Measurements from ENCODE around the gene IGSF21. TPM values are rescaled to one million over a fixed set of nuclear protein-coding genes. Genes with fewer than 3 reads are reported as not detected.

Gene IGSF21
- total RNA-seq, 2 donors from 2014 or later: 0.37 to 0.40 TPM

DNA sequence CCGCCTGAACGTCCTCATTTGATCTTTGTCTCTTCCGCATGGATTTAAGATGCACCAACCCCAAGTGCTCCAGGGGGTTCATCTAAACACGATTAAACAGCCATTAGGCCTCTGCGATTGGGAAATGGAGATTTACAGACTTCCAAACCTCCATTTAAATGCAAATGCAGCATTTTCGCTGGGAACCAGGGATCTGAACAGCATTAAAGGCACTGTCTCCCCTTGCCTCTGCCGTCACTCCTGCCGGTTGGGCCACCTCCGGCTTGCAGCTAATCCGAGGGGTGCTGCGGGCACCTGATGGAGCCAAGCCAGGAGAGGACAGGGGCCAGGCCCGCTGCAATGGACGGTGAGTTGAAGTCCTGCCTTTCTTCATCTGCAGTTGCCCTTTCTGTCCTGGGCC is 302.8 kb downstream of the IGSF21 start:
- no peak overlapping the region for H3K9ac ChIP-seq (ENCODE audit: low read depth in 2 of 2, low read length in 2 of 2)
- no peaks in the 10 kb centered on the region for H3K27me3 ChIP-seq
- TF ChIP-seq, protein P1, sequence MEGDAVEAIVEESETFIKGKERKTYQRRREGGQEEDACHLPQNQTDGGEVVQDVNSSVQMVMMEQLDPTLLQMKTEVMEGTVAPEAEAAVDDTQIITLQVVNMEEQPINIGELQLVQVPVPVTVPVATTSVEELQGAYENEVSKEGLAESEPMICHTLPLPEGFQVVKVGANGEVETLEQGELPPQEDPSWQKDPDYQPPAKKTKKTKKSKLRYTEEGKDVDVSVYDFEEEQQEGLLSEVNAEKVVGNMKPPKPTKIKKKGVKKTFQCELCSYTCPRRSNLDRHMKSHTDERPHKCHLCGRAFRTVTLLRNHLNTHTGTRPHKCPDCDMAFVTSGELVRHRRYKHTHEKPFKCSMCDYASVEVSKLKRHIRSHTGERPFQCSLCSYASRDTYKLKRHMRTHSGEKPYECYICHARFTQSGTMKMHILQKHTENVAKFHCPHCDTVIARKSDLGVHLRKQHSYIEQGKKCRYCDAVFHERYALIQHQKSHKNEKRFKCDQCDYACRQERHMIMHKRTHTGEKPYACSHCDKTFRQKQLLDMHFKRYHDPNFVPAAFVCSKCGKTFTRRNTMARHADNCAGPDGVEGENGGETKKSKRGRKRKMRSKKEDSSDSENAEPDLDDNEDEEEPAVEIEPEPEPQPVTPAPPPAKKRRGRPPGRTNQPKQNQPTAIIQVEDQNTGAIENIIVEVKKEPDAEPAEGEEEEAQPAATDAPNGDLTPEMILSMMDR (IDR thresholded peaks at IDR 0.05): no peak
- DNase-seq: no peak
- no peaks in the 10 kb centered on the region for H3K36me3 ChIP-seq
- intact Hi-C loops (cut with DNase I): no loop called here
- H3K9me3 ChIP-seq: no peaks in the 10 kb centered on the region
- H3K27ac ChIP-seq: no peak overlapping the region
- no peak overlapping the region for H3K4me3 ChIP-seq
- H3K4me1 ChIP-seq: no peaks in the 10 kb centered on the region

DNA sequence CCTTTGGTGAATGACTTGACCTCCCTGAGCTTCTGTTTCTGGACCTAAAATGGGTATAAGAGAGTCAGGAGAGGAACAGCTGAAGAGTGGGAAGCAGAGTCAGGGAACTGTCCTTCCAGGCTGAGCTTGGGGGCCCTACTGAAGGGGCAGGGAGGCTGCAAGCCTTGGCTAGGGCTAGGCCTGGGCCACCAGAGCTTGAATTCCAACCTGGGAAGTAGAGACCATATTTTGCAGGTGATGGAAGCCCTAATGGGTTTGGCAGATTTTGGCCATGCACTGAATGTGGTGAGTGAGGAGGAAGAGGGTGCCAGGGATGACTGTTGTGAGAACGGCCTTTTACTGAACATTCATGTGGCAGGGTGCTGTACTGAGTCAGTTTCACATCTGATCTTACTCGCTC is 303.7 kb downstream of the IGSF21 start:
- Histone ChIP-seq H3K4me1 (no peaks in the 10 kb centered on the region), H3K27ac (no peak overlapping the region), H3K4me3 (no peak overlapping the region), H3K9me3 (no peaks in the 10 kb centered on the region), H3K9ac (ENCODE audit: low read depth in 2 of 2, low read length in 2 of 2) (no peak overlapping the region), H3K36me3 (no peaks in the 10 kb centered on the region), H3K27me3 (no peaks in the 10 kb centered on the region)
- intact Hi-C loops (cut with DNase I): no loop called here
- TF ChIP-seq, protein P1 (IDR thresholded peaks at IDR 0.05): no peak
- DNase-seq: no peak

DNA sequence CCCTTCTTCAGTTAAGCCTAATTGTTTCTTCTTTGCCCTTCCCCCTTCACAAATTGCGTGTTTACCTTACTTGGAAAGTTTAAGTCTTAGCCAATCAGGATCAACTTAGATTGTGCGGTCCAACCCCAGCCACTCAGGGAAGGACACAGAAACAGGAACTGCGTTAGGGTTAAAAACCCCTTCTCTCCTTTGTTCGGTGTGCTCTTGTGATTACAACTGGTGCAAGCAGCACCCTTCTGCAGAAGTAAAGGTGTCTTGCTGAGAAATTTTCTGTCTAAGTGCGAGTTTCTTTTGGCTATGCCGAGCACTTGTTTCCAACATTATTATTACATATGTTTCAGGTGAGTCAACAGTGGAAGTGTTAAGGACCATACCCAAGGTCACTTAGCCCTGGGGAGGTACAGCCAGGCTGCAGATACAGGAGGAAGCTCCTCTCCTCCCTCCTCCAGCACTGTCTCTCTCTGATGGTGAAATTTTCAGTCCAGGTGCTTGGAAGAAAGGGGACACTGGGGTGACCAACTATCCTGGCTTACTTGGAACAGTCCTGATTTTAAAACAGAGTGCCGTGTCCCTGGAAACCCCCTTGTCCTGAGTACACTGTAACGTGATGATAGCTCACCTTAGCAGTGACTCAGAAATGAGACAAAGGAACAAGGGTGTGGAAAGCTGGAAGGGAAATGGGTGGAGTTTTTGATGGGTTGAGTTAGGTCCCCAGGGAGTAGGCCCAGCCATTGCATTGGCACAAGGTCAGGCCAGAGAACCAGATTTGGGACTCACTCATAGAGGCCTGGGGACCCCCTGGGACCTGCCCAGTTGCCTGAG is 304.4 kb downstream of the IGSF21 start:
- no peak overlapping the region for H3K4me3 ChIP-seq
- no peaks in the 10 kb centered on the region for H3K36me3 ChIP-seq
- no peaks in the 10 kb centered on the region for H3K9me3 ChIP-seq
- DNase-seq: no peak
- H3K27ac ChIP-seq: no peak overlapping the region
- H3K27me3 ChIP-seq: no peaks in the 10 kb centered on the region
- H3K4me1 ChIP-seq: no peaks in the 10 kb centered on the region
- no peak overlapping the region for H3K9ac ChIP-seq (ENCODE audit: low read depth in 2 of 2, low read length in 2 of 2)
- intact Hi-C loops (cut with DNase I): no loop called here
- TF ChIP-seq, protein P1 (IDR thresholded peaks at IDR 0.05): no peak

DNA sequence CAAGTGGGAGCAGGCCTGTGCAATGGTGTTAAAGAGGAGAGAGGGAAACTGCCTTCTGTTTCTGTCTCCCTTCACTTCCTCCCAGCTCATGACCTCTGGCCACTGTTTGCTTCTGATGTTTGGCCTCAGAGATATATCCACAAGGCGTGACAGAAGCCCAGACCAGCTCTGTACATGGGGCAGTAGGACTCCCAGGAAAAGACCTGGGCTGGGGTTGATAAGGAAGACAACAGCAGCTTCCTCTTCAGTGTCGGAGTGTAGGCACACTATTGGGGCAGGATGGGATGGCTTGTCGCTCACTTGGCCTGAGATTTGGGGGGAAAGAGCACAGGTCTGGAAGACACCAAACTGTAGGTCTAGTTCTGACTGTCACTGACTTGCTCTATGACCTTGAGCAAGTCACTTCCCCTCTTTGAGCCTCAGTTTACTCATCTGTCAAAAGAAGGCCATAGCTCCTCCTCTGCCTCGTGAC is 305.3 kb downstream of the IGSF21 start:
- DNase-seq: peak; percentile 22
- intact Hi-C loops (cut with DNase I): no loop called here
- no peak overlapping the region for H3K9ac ChIP-seq (ENCODE audit: low read depth in 2 of 2, low read length in 2 of 2)
- TF ChIP-seq, protein P1 (IDR thresholded peaks at IDR 0.05): no peak
- H3K36me3 ChIP-seq: no peaks in the 10 kb centered on the region
- H3K27ac ChIP-seq: peak overlapping the region; percentile 9
- no peaks in the 10 kb centered on the region for H3K27me3 ChIP-seq
- no peak overlapping the region for H3K4me3 ChIP-seq
- H3K4me1 ChIP-seq: no peaks in the 10 kb centered on the region
- no peaks in the 10 kb centered on the region for H3K9me3 ChIP-seq

DNA sequence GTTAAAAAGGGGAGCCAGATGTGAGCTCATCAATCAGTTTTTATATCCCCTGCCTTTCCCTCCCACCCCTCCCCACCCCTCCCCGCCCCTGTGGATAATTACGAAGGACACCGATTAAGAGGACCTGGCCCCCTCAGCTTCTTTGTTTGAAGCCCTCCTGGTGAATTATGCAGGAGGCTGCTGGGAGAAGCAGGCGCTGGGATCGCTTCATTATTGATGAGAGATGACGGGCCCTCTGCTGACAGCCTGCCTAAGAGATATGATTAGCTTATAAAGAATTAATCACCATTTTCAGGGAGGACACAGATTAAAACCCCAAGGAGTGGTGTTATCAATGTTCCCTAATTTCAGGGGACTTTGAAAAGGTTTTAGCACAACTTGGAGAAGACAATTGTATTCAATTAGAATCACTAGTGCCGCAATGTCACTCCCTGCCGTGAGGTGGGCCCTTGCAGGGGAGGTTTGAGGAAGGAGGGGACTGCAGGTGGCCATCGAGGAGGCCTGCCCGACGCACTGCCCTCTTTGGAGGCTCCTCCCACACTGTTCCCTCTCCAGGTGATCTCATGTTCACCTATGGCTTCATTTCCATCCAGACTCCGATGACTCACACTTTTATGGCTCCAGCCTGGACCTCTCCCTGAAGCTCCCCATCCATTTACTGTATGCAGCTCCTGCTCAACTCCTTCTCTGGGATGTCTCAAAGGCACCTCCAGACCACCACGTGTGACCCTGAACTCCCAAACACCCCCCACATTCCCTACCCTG is 306.1 kb downstream of the IGSF21 start:
- Histone ChIP-seq H3K27ac (no peak overlapping the region), H3K4me3 (no peak overlapping the region), H3K9me3 (no peaks in the 10 kb centered on the region), H3K4me1 (no peaks in the 10 kb centered on the region), H3K9ac (ENCODE audit: low read depth in 2 of 2, low read length in 2 of 2) (no peak overlapping the region), H3K27me3 (no peaks in the 10 kb centered on the region), H3K36me3 (no peaks in the 10 kb centered on the region)
- TF ChIP-seq, protein P1 (IDR thresholded peaks at IDR 0.05): no peak
- intact Hi-C loops (cut with DNase I): no loop called here
- peak; percentile 86 for DNase-seq
